HG03095 (cell line): ENCODE measurements around the gene BTG1.
"Not testable (repeated sequence)": the region's sequence is repeated elsewhere in the genome, so short reads cannot be mapped to it uniquely, and the experiment has no call there.

Experiments
- ATAC-seq: cut with Tn5 transposase; IDR thresholded peaks from one replicate; pipeline ENCODE4 v1.9.1; 2021; ENCODE audit warnings: moderate library complexity; ENCODE audit not compliant: unreplicated experiment

BTG1 gene

DNA sequence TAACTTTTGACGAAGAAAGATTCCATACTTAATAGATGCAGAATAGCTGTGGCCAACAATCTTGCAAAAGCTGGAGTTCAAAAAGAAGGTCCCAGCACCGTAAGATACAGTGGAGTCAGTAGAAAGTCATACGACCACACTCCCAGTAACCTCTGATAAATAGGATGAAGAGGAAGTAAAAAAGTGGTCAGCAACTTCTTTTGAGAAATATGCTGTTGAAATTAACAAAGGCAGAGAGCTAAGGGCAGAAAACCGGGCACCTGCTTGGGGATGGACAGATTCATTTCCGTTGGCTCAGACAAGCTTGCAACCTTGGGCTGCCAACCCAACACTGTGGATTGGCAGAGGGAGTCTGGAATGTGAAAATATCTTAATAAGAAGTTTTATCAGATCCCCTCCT, 40.0 kb downstream of the BTG1 start:
- no peak for ATAC-seq

DNA sequence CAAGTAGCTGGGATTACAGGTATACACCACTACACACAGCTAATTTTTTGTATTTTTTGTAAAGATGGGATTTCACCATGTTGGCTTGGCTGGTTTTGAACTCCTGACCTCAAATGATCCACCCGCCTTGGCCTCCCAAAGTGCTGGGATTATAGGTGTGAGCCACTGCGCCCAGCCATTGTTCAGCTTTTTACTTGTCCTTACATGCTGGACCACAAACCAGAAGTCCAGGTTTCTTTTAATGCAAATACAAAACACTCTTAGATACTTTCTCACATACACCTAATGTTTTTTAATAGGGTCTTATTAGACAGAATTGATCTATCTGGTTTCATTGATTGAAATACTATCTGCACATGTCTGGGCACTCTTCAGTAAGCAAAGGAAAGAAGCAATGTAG, 40.5 kb downstream of the BTG1 start:
- no peak for ATAC-seq

DNA sequence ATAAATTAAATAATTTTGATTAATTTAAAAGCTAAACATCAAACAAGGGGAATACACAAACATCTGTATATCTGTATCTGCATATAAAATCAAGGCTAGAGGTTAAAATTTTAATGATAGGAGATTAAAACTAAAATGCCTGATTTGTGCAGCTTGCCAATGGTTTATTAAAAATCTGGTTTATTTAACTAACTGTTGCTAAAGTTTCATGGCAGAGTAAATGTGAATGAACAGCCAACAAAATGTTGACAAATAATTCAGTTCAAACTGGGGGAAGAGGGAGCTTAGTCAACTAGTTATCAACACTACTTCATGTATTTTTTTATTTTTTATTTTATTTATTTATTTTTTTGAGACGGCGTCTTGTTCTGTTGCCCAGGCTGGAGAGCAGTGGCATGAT, 43.0 kb downstream of the BTG1 start:
- no peak for ATAC-seq

DNA sequence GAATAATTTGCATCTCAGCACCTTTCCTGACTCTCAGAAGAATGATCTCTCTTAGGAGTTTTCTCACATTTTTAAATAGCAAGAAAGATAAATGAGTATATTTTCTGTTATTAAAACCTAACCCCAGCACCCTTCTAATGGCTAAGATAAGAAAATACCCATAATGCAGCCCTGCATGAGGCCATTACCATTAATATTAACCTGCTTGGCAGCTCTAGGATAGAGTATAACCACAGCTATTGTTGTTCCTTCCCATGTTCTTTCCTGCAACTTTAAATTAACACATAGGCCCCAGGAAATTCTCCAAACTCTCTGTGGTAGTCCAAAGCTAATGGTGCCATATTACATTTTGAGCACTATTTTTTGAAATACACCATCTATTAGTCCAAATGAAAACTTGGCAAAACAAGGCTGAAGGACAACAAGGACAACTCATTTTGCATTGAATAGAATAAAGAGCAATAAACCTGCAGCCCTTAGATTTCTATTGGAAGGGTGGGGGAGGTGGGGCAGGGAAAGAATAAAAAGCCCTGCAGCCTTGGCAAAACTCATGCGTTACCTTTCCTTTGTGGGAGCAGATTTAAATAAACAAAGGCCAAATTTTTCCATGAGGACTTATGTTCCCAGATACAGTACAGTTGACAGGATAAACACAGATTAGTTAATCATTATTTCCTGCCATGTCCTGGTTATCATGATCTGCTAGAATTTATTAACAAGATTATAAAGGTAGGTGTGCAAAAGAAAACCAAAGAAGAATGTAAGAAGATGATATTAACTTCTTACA, 46.9 kb downstream of the BTG1 start:
- no peak for ATAC-seq

DNA sequence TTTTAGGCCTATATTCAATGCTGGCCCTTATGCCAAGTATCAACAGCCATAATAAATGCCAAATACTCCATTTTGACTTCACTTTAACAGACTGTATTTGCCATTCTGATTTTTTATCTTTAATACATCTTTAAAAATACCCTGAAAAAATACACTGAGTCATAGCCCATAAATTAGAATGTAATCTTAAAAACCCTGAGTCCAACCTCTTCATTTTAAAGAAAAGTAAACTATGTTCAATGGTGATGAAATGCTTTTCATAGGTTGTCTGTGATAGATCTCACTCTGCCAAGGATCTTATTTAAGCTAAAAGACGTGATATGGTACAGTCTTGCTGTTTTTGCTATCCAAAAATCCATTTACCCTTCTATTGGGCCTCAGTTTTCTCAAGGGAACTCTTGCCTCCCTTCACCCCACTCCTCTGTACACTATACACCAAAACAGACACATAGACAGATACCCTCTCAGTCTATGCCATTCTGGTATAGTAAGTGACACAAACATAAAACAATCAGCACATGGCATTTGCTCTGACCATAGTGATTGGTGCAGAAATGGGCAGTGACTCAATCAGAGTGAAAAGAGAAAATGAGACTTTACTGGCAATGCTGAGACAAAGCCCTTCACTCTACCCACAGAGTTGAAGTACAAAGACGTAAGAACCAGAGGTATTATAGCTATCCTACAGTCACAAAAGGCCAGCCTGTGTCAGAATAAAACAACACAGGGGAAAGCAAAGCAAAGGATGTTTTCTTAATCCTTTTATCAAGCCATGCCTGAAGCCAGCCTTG, 49.1 kb downstream of the BTG1 start:
- no peak for ATAC-seq

DNA sequence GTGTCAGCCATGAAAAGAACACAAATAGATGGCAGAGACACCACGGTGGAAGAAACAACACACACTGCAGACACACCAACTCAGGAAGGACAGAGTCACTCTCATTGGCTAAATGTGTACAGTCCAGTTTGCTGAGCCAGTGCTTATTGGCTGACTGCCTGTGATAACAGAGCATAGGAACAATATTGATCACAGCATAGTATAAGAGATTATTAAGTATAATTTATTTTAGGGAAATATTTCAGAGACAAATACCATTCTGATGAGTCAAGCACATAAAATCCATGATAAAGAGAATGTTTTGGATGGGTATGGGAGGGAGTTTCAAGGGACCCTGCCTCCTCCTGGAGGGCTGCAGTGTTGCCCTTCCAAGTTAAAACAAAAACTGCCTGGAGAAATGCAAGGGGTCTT, 50.9 kb downstream of the BTG1 start:
- no peak for ATAC-seq

DNA sequence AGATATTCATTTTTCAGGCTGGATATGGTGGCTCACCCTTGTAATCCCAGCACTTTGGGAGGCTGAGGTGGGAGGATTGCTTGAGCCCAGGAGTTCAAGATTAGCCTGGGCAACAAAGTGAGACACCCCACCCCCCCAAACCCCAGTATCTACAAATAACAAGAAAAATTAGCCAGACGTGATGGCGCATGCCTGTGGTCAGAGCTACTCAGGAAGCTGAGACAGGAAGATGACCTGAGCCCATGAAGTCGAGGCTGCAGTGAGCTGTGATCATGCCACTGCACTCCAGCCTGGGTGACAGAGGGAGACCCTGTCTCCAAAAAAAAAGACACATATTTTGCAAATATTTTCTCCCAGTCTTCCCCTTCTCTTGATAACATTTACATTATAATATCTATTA, 51.3 kb downstream of the BTG1 start:
- not testable (repeated sequence) for ATAC-seq
